A549 (cell line): ENCODE measurements around the gene RNF41.

ENCODE experiments used
- ATOH8 ChIP-seq: fragments of 250-450 bp; sonication (Bioruptor Pico); IDR thresholded peaks from 2 replicates; pipeline ENCODE4 v1.5.0; 2020; ENCODE audit warnings: low read depth, mild to moderate bottlenecking, moderate library complexity
- BHLHE40 ChIP-seq: IDR thresholded peaks from 2 replicates; pipeline ENCODE4 v1.6.1; 2012; ENCODE audit warnings: low read depth, low read length, inconsistent platforms
- CTCF ChIP-seq: fragments of >200 bp; sonication (Bioruptor Twin); formaldehyde crosslinking; IDR thresholded peaks from 3 replicates; pipeline ENCODE4 v1.5.1; 2016
- EP300 ChIP-seq, 2 experiments: fragments of >200 bp; sonication (Bioruptor Twin); formaldehyde crosslinking; IDR thresholded peaks; 2 replicates in 1 of 2; 3 replicates in 1 of 2; pipeline ENCODE4 v1.6.1; 2016 to 2017
- JUN ChIP-seq, 2 experiments: fragments of >200 bp; sonication (Bioruptor Twin); formaldehyde crosslinking; IDR thresholded peaks; 2 replicates in 1 of 2; 3 replicates in 1 of 2; pipeline ENCODE4 v1.6.1; 2016 to 2017
- JUNB ChIP-seq: fragments of >200 bp; sonication (Bioruptor Twin); formaldehyde crosslinking; IDR thresholded peaks from 2 replicates; pipeline ENCODE4 v1.6.1; 2016
- MAX ChIP-seq: IDR thresholded peaks from 2 replicates; pipeline ENCODE4 v1.6.1; 2012
- POLR2A ChIP-seq: IDR thresholded peaks from 2 replicates; pipeline ENCODE4 v1.6.1; 2012; ENCODE audit warnings: mild to moderate bottlenecking, low read length
- RAD21 ChIP-seq, 2 experiments: fragments of >200 bp in 1 of 2; sonication (Bioruptor Twin) in 1 of 2; formaldehyde crosslinking in 1 of 2; IDR thresholded peaks in 1 of 2; conservative IDR thresholded peaks in 1 of 2; 2 replicates in 1 of 2; 3 replicates in 1 of 2; pipeline ENCODE4 v1.6.1; 2012 to 2018; ENCODE audit warnings: inconsistent platforms in 1 of 2
- RCOR1 ChIP-seq: fragments of 150-350 bp; IDR thresholded peaks from 2 replicates; pipeline ENCODE4 v1.6.1; 2014; ENCODE audit warnings: antibody characterized with exemption, low read length, low read depth
- TF ChIP-seq, protein P1 (sequence below): IDR thresholded peaks from 2 replicates; pipeline ENCODE4 v1.6.1; 2012; ENCODE audit warnings: low read depth, borderline replicate concordance
- TF ChIP-seq, protein P2 (sequence below): fragments of 200-600 bp; sonication (generic); IDR thresholded peaks from 2 replicates; pipeline ENCODE4 v1.6.1; 2016; ENCODE audit warnings: antibody characterized with exemption, mild to moderate bottlenecking, moderate library complexity

- no peak for TF ChIP-seq CTCF
- no peak for TF ChIP-seq BHLHE40
- no peak for TF ChIP-seq JUN (IDR thresholded peaks at IDR 0.05)
- no peak for TF ChIP-seq RAD21 (conservative IDR thresholded peaks at IDR 0.05 in 1 of 2, IDR thresholded peaks at IDR 0.05 in 1 of 2)
- TF ChIP-seq POLR2A = no peak
- no peak for TF ChIP-seq MAX
- no peak for TF ChIP-seq ATOH8 (CRISPR knock-in tag)
- TF ChIP-seq, protein P1, sequence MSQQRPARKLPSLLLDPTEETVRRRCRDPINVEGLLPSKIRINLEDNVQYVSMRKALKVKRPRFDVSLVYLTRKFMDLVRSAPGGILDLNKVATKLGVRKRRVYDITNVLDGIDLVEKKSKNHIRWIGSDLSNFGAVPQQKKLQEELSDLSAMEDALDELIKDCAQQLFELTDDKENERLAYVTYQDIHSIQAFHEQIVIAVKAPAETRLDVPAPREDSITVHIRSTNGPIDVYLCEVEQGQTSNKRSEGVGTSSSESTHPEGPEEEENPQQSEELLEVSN = no peak
- TF ChIP-seq, protein P2, sequence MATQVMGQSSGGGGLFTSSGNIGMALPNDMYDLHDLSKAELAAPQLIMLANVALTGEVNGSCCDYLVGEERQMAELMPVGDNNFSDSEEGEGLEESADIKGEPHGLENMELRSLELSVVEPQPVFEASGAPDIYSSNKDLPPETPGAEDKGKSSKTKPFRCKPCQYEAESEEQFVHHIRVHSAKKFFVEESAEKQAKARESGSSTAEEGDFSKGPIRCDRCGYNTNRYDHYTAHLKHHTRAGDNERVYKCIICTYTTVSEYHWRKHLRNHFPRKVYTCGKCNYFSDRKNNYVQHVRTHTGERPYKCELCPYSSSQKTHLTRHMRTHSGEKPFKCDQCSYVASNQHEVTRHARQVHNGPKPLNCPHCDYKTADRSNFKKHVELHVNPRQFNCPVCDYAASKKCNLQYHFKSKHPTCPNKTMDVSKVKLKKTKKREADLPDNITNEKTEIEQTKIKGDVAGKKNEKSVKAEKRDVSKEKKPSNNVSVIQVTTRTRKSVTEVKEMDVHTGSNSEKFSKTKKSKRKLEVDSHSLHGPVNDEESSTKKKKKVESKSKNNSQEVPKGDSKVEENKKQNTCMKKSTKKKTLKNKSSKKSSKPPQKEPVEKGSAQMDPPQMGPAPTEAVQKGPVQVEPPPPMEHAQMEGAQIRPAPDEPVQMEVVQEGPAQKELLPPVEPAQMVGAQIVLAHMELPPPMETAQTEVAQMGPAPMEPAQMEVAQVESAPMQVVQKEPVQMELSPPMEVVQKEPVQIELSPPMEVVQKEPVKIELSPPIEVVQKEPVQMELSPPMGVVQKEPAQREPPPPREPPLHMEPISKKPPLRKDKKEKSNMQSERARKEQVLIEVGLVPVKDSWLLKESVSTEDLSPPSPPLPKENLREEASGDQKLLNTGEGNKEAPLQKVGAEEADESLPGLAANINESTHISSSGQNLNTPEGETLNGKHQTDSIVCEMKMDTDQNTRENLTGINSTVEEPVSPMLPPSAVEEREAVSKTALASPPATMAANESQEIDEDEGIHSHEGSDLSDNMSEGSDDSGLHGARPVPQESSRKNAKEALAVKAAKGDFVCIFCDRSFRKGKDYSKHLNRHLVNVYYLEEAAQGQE = no peak
- no peak for TF ChIP-seq EP300 (IDR thresholded peaks at IDR 0.05)
- no peak for TF ChIP-seq RCOR1
- TF ChIP-seq JUNB = no peak
These were observed 15.3 kb upstream of the RNF41 start for GRCh38 chr12:56236985-56237384.
